ENCODE measurements around the gene TEX26. TPM values are rescaled to one million over a fixed set of nuclear protein-coding genes. Genes with fewer than 3 reads are reported as not detected.

Gene TEX26
- total RNA-seq = 1 to 10 TPM in 1 of 4 donors, not detected in 3; 1.2 TPM

- intact Hi-C loops (cut with DNase I; ENCODE audit: low total_unique reads) = no loop called here
- DNase-seq = no peak
- TF ChIP-seq POLR2A (IDR thresholded peaks at IDR 0.05) (no peak), CTCF (IDR thresholded peaks at IDR 0.05) (no peak)
Measured at GRCh38 chr13:30932481-30933353, at the start of gene TEX26. Gene TEX26, plus strand, starts transcription at chr13:30932656. Its CDS starts 60 bp downstream, at chr13:30932716.

DNA sequence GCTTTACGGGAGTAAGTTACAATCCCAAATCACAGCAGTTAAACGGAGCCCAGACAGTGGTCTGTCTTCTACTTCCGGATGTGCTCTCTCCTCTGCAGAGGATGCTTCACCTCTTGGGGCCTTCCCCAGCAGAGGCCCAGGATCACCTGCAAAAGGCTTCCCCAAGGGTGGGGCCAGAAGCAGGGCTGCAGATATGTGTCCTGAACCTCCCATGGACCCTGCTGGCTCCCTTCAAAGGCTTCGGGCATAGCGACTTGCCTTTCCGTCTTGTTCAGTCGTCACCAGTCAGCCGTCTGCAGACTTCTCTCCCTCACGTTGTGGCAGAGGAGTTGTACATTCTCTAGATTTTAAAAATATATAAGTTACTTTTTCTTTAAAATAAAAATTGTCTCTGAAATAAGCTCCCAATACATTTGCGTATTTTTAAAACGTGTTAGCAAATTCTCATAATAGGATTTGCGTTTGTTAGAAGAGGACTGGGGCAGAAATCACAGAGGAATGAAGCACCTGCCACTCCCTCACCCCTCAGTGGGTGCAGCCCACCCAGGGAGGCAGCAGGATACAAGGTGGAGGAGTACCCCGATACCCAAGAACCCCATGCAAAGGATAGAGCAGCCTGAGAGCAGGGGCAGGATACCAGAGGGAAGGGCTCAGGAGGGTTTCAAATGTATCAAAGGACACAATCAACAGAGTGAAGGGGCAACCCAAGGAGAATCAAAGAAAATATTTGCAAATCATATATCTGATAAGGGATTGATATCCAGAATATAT lies 49.3 kb upstream of the TEX26 start:
- no peak overlapping the region for H3K4me3 ChIP-seq
- DNase-seq = no peak
- peak overlapping the region; percentile 70 to 74 for H3K27ac ChIP-seq
- H3K4me1 ChIP-seq = peaks cover 6 to 10% of the 10 kb centered on the region in 2 donors
- no peaks in the 10 kb centered on the region for H3K9me3 ChIP-seq
- intact Hi-C loops (cut with DNase I; ENCODE audit: low total_unique reads) = no loop called here
- no peaks in the 10 kb centered on the region for H3K27me3 ChIP-seq
- no peaks in the 10 kb centered on the region for H3K36me3 ChIP-seq
- TF ChIP-seq POLR2A (IDR thresholded peaks at IDR 0.05) (no peak), CTCF (IDR thresholded peaks at IDR 0.05) (no peak)

More at GRCh38 chr13:30932481-30933353, at the start of gene TEX26:
- H3K36me3 ChIP-seq = no peaks in the 10 kb centered on the region
- H3K4me1 ChIP-seq = no peaks in the 10 kb centered on the region
- no peaks in the 10 kb centered on the region for H3K27me3 ChIP-seq
- H3K9me3 ChIP-seq = no peaks in the 10 kb centered on the region
- H3K4me3 ChIP-seq = no peak within 1 kb of the TSS
- H3K27ac ChIP-seq = no peak within 1 kb of the TSS

GRCh38 chr13:30884543-30884942 lies 47.9 kb upstream of the TEX26 start:
- Histone ChIP-seq H3K36me3 (no peaks in the 10 kb centered on the region), H3K4me3 (no peak overlapping the region), H3K27ac (no peak overlapping the region), H3K9me3 (no peaks in the 10 kb centered on the region), H3K27me3 (no peaks in the 10 kb centered on the region), H3K4me1 (peaks cover 6 to 10% of the 10 kb centered on the region in 2 donors)
- TF ChIP-seq CTCF (IDR thresholded peaks at IDR 0.05) (no peak), POLR2A (IDR thresholded peaks at IDR 0.05) (no peak)
- intact Hi-C loops (cut with DNase I; ENCODE audit: low total_unique reads) = no loop called here
- no peak for DNase-seq

DNA sequence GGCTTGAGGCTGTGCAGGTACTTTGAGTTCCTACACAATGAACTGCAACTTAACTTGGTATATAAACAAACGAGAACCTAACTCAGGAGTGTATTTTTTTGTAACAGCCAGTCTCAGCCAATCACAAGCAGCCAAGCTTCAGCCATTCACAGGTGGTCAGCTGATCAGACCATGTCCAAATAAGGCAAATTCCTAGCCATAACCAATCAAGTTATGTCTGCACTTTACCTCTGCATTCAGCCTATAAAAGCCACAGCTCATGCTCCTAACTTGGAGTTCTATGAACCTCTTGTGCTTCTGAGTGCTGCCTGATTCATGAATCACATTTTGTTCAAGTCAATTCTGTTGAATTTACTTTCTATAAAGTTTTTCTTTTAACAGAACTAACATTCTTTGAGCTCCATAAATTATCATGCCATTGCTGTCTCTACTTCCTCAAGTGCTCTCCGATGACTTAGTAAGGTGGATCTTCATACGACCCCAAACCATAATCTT lies 43.2 kb upstream of the TEX26 start:
- intact Hi-C loops (cut with DNase I; ENCODE audit: low total_unique reads) = no loop called here
- H3K9me3 ChIP-seq = no peaks in the 10 kb centered on the region
- H3K4me3 ChIP-seq = no peak overlapping the region

More for the DNA sequence above, 43.2 kb upstream of the TEX26 start:
- TF ChIP-seq CTCF (IDR thresholded peaks at IDR 0.05) = no peak
- TF ChIP-seq POLR2A (IDR thresholded peaks at IDR 0.05) = no peak
- H3K4me1 ChIP-seq = no peaks in the 10 kb centered on the region
- H3K36me3 ChIP-seq = no peaks in the 10 kb centered on the region
- no peak for DNase-seq
- no peak overlapping the region for H3K27ac ChIP-seq
- H3K27me3 ChIP-seq = no peaks in the 10 kb centered on the region
